ENCODE results near the gene IRX2. TPM values are rescaled to one million over a fixed set of nuclear protein-coding genes. Genes with fewer than 3 reads are reported as not detected.

The IRX2 gene
- total RNA-seq, 4 donors from 2014 or later = 24.3 to 41.1 (median 32.7) TPM

GRCh38 chr5:2759091-2759490 lies 7.6 kb upstream of the IRX2 start:
- 100% methylated on average over 2 of the region's 3 CpGs for WGBS
- H3K4me1 ChIP-seq = peaks cover 39% of the 10 kb centered on the region
- no peak overlapping the region for H3K4me3 ChIP-seq
- no peak for TF ChIP-seq CTCF (IDR thresholded peaks at IDR 0.05)
- no peak for TF ChIP-seq POLR2AphosphoS5 (IDR thresholded peaks at IDR 0.05)
- no peak for TF ChIP-seq EP300 (IDR thresholded peaks at IDR 0.05)
- TF ChIP-seq POLR2A (IDR thresholded peaks at IDR 0.05) = no peak
- no peaks in the 10 kb centered on the region for H3K36me3 ChIP-seq
- no peaks in the 10 kb centered on the region for H3K9me3 ChIP-seq
- DNase-seq (ENCODE audit: low spot score in 2 of 2) = no peak
- H3K27me3 ChIP-seq = peaks cover 16% of the 10 kb centered on the region
- no peak overlapping the region for H3K27ac ChIP-seq

GRCh38 chr5:2758632-2759031 lies 7.2 kb upstream of the IRX2 start:
- H3K27ac ChIP-seq = no peak overlapping the region
- WGBS = 88% methylated on average over 6 of the region's 6 CpGs
- no peaks in the 10 kb centered on the region for H3K9me3 ChIP-seq
- H3K27me3 ChIP-seq = peaks cover 16% of the 10 kb centered on the region
- no peaks in the 10 kb centered on the region for H3K36me3 ChIP-seq
- no peak for DNase-seq (ENCODE audit: low spot score in 2 of 2)
- no peak for TF ChIP-seq POLR2A (IDR thresholded peaks at IDR 0.05)
- no peak for TF ChIP-seq POLR2AphosphoS5 (IDR thresholded peaks at IDR 0.05)
- TF ChIP-seq CTCF (IDR thresholded peaks at IDR 0.05) = no peak
- H3K4me1 ChIP-seq = peaks cover 43% of the 10 kb centered on the region
- no peak overlapping the region for H3K4me3 ChIP-seq

- Histone ChIP-seq H3K27me3 (peaks cover 23% of the 10 kb centered on the region), H3K4me3 (no peak overlapping the region), H3K36me3 (no peaks in the 10 kb centered on the region), H3K27ac (no peak overlapping the region), H3K9me3 (no peaks in the 10 kb centered on the region), H3K4me1 (peaks cover 51% of the 10 kb centered on the region)
- DNase-seq (ENCODE audit: low spot score in 2 of 2) = no peak
- WGBS = 63% methylated on average over 23 of the region's 23 CpGs
- TF ChIP-seq POLR2AphosphoS5 (IDR thresholded peaks at IDR 0.05) = no peak
- no peak for TF ChIP-seq POLR2A (IDR thresholded peaks at IDR 0.05)
- no peak for TF ChIP-seq EP300 (IDR thresholded peaks at IDR 0.05)
- no peak for TF ChIP-seq CTCF (IDR thresholded peaks at IDR 0.05)
Measured at GRCh38 chr5:2757563-2758351, 6.3 kb upstream of the IRX2 start.

GRCh38 chr5:2756211-2757152 lies 5.0 kb upstream of the IRX2 start:
- Histone ChIP-seq H3K4me1 (peaks cover 60% of the 10 kb centered on the region), H3K27me3 (peaks cover 28% of the 10 kb centered on the region), H3K4me3 (peak overlapping the region; percentile 54), H3K9me3 (no peaks in the 10 kb centered on the region), H3K27ac (peak overlapping the region; percentile 92), H3K36me3 (no peaks in the 10 kb centered on the region)
- WGBS = 3% methylated on average over 68 of the region's 76 CpGs
- TF ChIP-seq POLR2A (IDR thresholded peaks at IDR 0.05) = no peak
- TF ChIP-seq EP300 (IDR thresholded peaks at IDR 0.05) = no peak
- TF ChIP-seq POLR2AphosphoS5 (IDR thresholded peaks at IDR 0.05) = no peak
- TF ChIP-seq CTCF (IDR thresholded peaks at IDR 0.05) = no peak
- peak in 1 of 2 donors; percentile 86 for DNase-seq (ENCODE audit: low spot score in 2 of 2)

- TF ChIP-seq EP300 (IDR thresholded peaks at IDR 0.05) = no peak
- no peak for TF ChIP-seq POLR2AphosphoS5 (IDR thresholded peaks at IDR 0.05)
- no peak for TF ChIP-seq POLR2A (IDR thresholded peaks at IDR 0.05)
- no peak for TF ChIP-seq CTCF (IDR thresholded peaks at IDR 0.05)
- Histone ChIP-seq H3K27ac (peak overlapping the region; percentile 92), H3K4me3 (peak overlapping the region; percentile 54), H3K27me3 (peaks cover 33% of the 10 kb centered on the region), H3K9me3 (no peaks in the 10 kb centered on the region), H3K36me3 (no peaks in the 10 kb centered on the region), H3K4me1 (peaks cover 60% of the 10 kb centered on the region)
- no peak for DNase-seq (ENCODE audit: low spot score in 2 of 2)
- 22% methylated on average over 30 of the region's 30 CpGs for WGBS
Measured at GRCh38 chr5:2755681-2756171, 4.2 kb upstream of the IRX2 start.

All from suprapubic skin (tissue), 4 donors.